IgD-negative memory B cell (primary cell): ENCODE measurements around the gene MED20. TPM values are rescaled to one million over a fixed set of nuclear protein-coding genes. Genes with fewer than 3 reads are reported as not detected.
A peak's percentile ranks its signal among the peaks of the same experiment; 100 is the strongest.

Source experiments
- H3K27ac Mint-ChIP-seq, 3 donors: one replicate each; pipeline ENCODE4 v1.8.0; 2020 to 2022; ENCODE audit warnings: mild to moderate bottlenecking in 3 of 3, mixed read lengths in 3 of 3, moderate library complexity in 1 of 3
- H3K27me3 Mint-ChIP-seq: one replicate; pipeline ENCODE4 v1.8.0; 2021; ENCODE audit warnings: mixed read lengths
- H3K36me3 Mint-ChIP-seq: one replicate; pipeline ENCODE4 v1.8.0; 2020; ENCODE audit warnings: mild to moderate bottlenecking, mixed read lengths
- H3K4me1 Mint-ChIP-seq, 3 donors: one replicate each; pipeline ENCODE4 v1.8.0; 2020 to 2022; ENCODE audit warnings: mixed read lengths in 3 of 3, mild to moderate bottlenecking in 1 of 3
- H3K4me3 Mint-ChIP-seq, 4 donors: one replicate each; pipeline ENCODE4 v1.8.0; 2020 to 2022; ENCODE audit warnings: mild to moderate bottlenecking in 4 of 4, mixed read lengths in 4 of 4, moderate library complexity in 3 of 4
- H3K9me3 Mint-ChIP-seq, 3 donors: one replicate each; pipeline ENCODE4 v1.8.0; 2020 to 2021; ENCODE audit warnings: mixed read lengths in 3 of 3, mild to moderate bottlenecking in 1 of 3
- polyA plus RNA-seq: library from polyadenylated mRNA; unstranded; fragments of 300-500 nt; fragmentation: Illumina TruSeq; gene quantifications from one replicate; pipeline ENCODE4 v1.2.3, GENCODE V29; 2021

Gene MED20
- polyA plus RNA-seq, 1 donor from 2014 or later: 9.8 TPM

DNA sequence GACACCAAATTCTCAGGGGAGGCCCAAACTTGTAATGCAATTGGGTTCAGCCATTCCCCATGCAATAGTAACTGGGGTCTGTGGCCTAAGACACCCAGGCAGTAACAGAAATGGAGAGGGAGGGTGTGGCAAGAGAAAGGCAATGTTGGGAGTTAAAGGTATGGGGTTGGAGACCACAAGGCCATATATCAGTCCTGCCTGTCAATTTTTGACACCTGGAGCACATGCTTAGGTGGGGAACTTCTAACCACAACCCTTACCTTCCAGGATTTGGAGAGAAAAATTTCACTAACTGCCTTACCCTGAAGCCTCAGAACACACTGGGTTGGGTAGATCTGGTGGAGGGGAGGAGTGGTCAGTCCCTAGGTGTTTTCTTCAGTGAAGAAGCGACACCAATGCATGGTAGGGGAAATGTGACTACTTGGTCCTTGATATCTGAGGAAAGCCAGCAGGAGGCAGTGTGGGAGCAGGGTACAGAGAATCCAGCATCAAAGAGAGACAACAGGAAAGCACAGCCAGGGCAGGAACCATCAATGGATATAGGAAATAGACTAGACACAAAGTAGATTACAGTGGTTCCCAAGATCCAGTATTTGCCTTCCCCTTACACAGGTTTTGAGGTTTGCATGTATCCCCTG is 18.9 kb downstream of the MED20 start:
- Mint-ChIP-seq H3K9me3 (no peaks in the 10 kb centered on the region), H3K4me1 (peaks cover 0 to 2% (median 0%) of the 10 kb centered on the region in 3 donors), H3K27ac (no peak overlapping the region), H3K4me3 (no peak overlapping the region), H3K27me3 (no peaks in the 10 kb centered on the region), H3K36me3 (peaks cover 4% of the 10 kb centered on the region)

DNA sequence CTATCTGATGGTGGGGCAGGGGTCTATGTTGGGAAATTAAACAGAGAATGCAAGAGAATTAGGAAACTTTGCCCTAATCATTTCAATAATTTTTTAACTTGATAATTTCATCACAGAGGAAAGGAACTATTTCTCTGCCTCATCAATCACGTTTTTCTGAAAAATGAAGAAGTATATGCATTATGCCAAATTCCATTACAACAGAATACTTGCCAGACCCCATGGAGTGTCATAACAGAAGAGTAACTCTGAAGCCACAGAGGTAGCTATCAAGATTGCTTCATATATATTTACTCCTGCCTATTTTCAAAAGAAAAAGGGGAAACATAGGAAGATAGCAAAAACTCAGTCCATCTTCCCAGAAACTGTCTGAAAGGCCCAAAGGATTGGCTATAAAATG is 20.1 kb downstream of the MED20 start:
- H3K27me3 Mint-ChIP-seq: no peaks in the 10 kb centered on the region
- H3K4me1 Mint-ChIP-seq: peaks cover 5 to 7% (median 6%) of the 10 kb centered on the region in 3 donors
- peaks cover 4% of the 10 kb centered on the region for H3K36me3 Mint-ChIP-seq
- no peak overlapping the region for H3K27ac Mint-ChIP-seq
- H3K4me3 Mint-ChIP-seq: peak overlapping the region in 1 of 4 donors; percentile 26
- H3K9me3 Mint-ChIP-seq: no peaks in the 10 kb centered on the region

DNA sequence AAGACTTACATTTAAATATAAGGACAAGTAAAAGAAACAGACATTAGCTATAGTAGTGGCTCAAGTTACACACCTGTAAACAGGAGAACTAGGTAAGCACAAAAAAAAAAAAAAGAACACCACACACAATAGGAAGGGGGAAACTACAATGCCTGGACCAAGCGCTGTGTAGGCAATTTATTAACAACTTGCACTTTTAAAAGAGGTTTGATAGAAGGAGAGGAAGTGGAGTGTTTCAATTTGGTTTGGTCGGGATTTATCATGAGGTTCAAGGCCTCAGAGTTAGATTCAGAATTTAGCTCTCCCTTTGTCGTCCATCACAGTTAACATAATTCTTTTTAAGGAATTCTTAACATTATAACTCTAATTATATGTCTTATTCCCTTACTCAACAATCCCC is 24.7 kb downstream of the MED20 start:
- Mint-ChIP-seq H3K4me1 (peaks cover 8 to 11% (median 8%) of the 10 kb centered on the region in 3 donors), H3K27ac (peak overlapping the region in 2 of 3 donors; percentile 93 to 98), H3K36me3 (no peaks in the 10 kb centered on the region), H3K4me3 (no peak overlapping the region), H3K9me3 (no peaks in the 10 kb centered on the region), H3K27me3 (no peaks in the 10 kb centered on the region)

DNA sequence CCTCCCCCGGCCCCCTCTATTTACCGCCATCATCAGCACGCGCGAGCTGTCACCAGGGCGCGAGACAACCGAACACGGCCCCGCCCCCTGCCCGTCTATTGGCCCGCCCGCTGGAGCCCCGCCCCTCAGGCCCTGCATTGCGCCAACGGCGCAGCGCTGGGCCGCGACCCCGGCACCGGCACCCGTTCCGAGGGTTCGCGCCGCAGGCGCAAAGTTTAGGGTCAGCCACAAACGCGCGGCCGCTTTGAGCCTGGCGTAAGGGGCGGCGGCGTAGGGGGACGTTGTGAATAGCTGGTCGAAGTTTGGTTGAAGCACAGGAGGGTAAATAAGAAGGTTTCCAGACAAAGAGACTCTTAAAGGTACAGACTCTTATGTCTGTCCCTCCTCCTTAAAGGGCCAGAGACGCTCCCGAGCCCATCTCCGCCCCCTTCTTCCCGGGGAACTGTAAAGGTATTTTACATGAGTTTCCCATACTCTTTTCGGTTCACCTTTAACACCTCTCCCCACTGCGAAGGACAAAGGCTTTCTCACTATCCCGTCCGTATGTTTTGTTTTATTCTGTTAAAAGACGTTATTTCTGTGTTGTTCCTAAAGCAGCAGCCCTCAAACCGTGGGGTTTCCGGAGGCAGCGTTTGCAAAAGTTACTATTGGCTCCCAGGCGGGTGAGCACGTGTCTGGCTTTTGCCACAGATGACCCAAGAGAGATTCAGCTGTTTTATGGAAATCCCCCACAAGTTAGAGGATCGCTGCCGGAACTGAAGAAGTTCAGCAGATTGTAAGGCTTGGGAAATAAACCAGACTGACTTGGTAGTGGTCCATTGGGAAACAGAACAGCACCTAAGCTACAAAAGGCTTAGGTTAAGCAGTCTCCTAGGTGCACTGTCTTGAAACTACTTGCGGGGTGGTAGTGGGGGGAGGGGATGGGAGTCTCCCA is 25.4 kb downstream of the MED20 start, which contains the start of gene USP49:
TSS of gene USP49 (minus strand) at position 76 of the 934 bp plus-strand sequence. CDS start 88,392 bp downstream, outside the sequence.
- Mint-ChIP-seq H3K36me3 (no peaks in the 10 kb centered on the region), H3K27ac (peak within 1 kb of the TSS in 2 of 3 donors; percentile 93 to 98), H3K4me1 (peaks cover 8 to 11% (median 8%) of the 10 kb centered on the region in 3 donors), H3K4me3 (no peak within 1 kb of the TSS), H3K9me3 (no peaks in the 10 kb centered on the region), H3K27me3 (no peaks in the 10 kb centered on the region)

DNA sequence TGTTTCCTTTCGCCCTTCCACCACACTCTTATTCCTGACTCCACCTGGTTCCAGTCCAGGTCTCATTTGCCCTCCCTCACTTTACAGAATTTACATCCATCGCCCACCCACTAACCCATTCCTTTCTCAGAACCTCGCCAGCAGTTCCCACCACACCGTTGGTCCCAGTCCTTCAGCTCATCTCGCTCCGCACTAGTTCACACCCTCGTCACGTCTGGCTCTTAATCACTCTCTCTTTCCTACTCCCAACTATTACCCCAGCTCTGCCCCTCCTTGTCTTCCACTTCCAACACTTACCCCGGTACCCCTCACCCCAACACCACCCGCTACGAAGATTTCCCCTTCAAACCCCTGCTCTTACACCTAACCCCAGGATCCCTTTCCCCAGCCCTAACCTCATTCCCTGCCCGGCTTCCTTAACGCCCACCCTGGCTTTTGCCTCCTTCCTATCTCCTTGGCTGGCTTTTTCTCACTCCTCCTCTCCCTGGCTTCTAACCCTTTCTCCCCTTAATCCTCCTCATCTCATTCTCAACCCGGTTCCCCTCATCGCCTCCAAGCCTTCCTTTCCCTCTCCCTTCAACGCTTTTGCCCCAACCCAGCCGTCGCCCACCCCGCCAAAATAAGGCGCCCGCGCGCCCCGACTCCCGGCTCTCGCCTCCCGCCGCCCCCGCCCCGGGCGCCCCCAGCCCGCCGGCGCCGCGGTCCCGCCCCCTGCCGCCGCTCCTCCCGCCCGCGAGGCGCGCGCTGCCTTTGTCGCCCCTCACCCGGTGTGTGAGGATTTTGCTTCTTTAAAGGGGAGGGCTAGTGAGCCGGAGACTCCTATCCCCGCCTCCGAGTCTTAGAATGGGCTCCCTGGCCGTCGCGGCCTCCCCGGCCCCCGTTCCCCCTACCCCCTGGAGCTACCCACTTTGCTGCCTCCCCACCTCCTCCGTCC is 26.3 kb downstream of the MED20 start:
- no peaks in the 10 kb centered on the region for H3K27me3 Mint-ChIP-seq
- H3K4me1 Mint-ChIP-seq: peaks cover 8 to 11% (median 8%) of the 10 kb centered on the region in 3 donors
- H3K9me3 Mint-ChIP-seq: no peaks in the 10 kb centered on the region
- no peak overlapping the region for H3K27ac Mint-ChIP-seq
- no peak overlapping the region for H3K4me3 Mint-ChIP-seq
- H3K36me3 Mint-ChIP-seq: no peaks in the 10 kb centered on the region

DNA sequence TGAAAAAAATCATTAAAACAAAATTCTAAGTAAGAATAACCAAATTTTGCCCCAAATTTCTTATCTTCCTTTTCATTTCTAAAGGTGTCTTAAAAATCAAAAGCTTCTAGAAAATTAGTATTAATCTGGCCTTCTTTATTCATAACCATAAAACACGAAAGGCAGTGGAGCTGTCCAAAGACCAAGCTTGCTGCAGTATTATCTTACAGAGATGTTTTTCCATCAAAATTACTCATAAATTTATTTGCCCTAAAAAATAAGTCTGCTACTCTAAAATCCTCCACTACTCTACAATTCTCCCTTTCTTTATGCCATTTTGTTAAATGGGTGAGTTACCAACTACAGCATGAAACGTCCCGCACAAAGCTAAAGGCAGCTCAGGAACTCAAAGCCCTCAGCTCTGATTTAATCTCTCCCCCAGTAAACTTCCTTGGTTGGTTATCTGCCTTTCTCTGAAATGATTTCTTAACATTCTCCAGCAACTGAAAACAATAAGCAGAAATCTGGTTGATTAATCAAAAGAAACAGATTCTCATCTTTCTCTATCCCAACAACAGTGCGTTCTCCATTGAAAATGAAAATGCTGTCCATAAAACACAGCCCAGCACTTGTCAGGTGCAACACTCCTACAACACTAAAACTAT is 27.9 kb downstream of the MED20 start:
- no peaks in the 10 kb centered on the region for H3K27me3 Mint-ChIP-seq
- no peak overlapping the region for H3K27ac Mint-ChIP-seq
- H3K36me3 Mint-ChIP-seq: no peaks in the 10 kb centered on the region
- H3K4me3 Mint-ChIP-seq: no peak overlapping the region
- H3K9me3 Mint-ChIP-seq: no peaks in the 10 kb centered on the region
- peaks cover 8 to 11% (median 8%) of the 10 kb centered on the region in 3 donors for H3K4me1 Mint-ChIP-seq

DNA sequence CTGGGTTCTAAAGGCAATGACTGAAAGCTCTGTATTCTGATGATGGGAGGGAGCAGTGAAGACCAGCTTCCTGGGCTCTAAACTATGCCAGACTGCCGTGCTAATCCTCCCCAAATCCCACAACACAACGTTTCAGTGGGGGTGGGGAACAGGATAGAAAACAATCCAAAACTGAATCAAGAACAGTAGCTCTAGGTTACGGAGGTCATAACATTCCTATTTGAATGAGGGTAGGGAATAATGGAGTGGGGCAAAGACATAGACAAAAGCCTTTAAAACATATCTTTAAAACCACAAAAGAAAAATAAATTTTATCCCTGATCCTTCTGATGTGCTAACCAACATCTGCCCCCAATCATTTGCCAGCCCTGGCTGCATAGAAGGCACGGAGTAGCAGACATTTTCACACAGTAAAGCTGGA is 33.6 kb downstream of the MED20 start:
- Mint-ChIP-seq H3K9me3 (no peaks in the 10 kb centered on the region), H3K4me3 (no peak overlapping the region), H3K36me3 (no peaks in the 10 kb centered on the region), H3K27me3 (no peaks in the 10 kb centered on the region), H3K4me1 (peaks cover 0 to 2% (median 0%) of the 10 kb centered on the region in 3 donors), H3K27ac (no peak overlapping the region)

DNA sequence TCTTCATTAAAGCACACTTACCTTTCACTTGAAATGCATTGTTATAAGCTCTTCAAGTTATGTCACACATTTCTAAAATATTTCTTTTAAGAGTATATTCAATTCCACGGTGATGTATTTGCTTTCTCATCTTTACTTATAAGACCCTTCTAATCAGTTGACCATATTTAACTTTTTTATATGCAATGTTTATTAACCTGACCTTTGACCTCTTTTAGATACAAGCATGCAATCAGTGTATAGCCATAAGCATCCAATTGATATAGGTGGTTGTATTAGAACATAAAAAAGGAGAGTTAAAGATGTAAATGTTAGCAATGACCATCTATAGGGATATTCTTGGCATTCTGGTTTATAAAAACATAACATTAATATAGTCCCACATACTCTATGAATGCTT is 35.0 kb downstream of the MED20 start:
- Mint-ChIP-seq H3K4me3 (no peak overlapping the region), H3K4me1 (peaks cover 0 to 2% (median 0%) of the 10 kb centered on the region in 3 donors), H3K9me3 (no peaks in the 10 kb centered on the region), H3K36me3 (no peaks in the 10 kb centered on the region), H3K27me3 (no peaks in the 10 kb centered on the region), H3K27ac (no peak overlapping the region)

DNA sequence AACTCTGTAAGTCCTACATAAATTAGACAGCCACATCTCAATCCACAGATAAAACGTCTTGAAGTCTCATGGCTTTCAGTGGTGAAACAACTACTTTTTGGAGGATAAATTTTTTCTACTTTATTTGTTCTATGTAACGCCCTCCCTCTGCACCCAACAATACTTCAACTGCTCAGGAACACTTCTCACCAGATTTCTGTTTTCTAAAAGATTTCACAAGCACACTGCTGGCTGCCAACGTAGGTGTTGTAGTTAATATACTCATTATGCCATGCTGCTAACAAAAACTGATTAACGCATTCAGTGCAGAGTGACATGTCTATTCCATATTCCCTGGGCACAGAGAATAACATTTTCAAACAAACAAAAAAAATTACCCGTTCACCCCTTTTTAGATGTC is 36.0 kb downstream of the MED20 start:
- Mint-ChIP-seq H3K27me3 (no peaks in the 10 kb centered on the region), H3K9me3 (no peaks in the 10 kb centered on the region), H3K4me3 (no peak overlapping the region), H3K4me1 (peaks cover 0 to 2% (median 0%) of the 10 kb centered on the region in 3 donors), H3K36me3 (no peaks in the 10 kb centered on the region), H3K27ac (no peak overlapping the region)

DNA sequence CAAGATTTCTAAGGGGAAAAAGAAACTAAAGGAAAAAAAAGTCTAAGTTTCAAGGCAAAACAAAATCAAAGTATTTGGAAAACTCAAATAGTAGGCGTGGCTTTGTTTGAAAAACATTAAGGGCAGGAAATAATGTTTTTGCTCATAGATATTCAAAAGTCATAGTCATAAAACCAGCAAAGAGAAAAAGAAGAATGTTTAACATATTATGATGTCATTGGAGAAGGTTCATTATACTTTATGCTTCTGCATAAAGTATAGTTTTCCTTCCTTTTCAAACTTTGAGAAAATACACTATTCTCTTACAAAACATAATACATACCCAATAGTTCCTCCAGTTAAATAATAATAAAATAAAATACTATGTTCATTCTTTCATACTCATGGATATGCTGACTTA is 39.4 kb downstream of the MED20 start:
- no peaks in the 10 kb centered on the region for H3K4me1 Mint-ChIP-seq
- no peak overlapping the region for H3K4me3 Mint-ChIP-seq
- no peaks in the 10 kb centered on the region for H3K9me3 Mint-ChIP-seq
- no peak overlapping the region for H3K27ac Mint-ChIP-seq
- peaks cover 2% of the 10 kb centered on the region for H3K36me3 Mint-ChIP-seq
- no peaks in the 10 kb centered on the region for H3K27me3 Mint-ChIP-seq

DNA sequence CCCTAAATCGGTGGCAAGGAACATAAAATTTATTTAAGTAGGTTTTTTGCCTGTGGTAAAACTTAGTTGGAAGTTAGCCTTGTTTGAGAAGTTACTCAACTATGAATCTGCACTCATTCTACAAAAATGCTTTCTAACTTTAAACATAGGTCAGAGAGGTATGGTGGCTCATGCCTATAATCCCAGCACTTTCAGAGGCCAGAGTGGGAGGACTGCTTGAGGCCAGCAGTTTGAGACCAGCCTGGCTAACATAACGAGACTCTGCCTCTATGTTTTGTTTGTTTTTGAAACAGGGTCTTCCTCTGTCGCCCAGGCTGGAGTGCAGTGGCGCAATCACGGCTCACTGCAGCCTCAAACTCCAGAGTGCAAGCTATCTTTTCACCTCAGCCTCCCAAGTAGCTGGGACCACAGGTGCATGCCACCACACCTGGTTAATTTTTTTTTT is 42.0 kb downstream of the MED20 start:
- peaks cover 2% of the 10 kb centered on the region for H3K36me3 Mint-ChIP-seq
- H3K27me3 Mint-ChIP-seq: no peaks in the 10 kb centered on the region
- H3K9me3 Mint-ChIP-seq: no peaks in the 10 kb centered on the region
- peaks cover 0 to 1% (median 0%) of the 10 kb centered on the region in 3 donors for H3K4me1 Mint-ChIP-seq
- no peak overlapping the region for H3K27ac Mint-ChIP-seq
- no peak overlapping the region for H3K4me3 Mint-ChIP-seq

DNA sequence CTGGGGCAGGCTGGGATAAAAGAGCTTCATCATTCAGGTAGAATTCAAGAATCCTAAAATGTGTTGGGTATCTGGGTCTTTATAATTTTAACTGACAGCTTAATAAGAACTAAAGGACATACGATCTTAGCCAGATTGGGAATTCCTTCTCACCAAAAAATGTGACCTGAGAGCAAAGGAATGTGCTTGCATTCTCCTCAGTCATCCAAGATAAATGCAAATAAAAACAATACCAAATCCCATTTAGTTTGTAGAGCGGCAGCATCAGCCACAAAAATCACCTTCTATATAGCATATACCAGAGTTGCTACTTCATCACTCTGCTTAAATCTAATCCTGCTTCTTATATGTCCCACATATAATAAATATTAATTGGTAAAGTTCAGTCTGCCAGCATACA is 42.7 kb downstream of the MED20 start:
- Mint-ChIP-seq H3K4me1 (peaks cover 0 to 1% (median 0%) of the 10 kb centered on the region in 3 donors), H3K27ac (no peak overlapping the region), H3K27me3 (no peaks in the 10 kb centered on the region), H3K9me3 (no peaks in the 10 kb centered on the region), H3K36me3 (peaks cover 2% of the 10 kb centered on the region), H3K4me3 (no peak overlapping the region)

DNA sequence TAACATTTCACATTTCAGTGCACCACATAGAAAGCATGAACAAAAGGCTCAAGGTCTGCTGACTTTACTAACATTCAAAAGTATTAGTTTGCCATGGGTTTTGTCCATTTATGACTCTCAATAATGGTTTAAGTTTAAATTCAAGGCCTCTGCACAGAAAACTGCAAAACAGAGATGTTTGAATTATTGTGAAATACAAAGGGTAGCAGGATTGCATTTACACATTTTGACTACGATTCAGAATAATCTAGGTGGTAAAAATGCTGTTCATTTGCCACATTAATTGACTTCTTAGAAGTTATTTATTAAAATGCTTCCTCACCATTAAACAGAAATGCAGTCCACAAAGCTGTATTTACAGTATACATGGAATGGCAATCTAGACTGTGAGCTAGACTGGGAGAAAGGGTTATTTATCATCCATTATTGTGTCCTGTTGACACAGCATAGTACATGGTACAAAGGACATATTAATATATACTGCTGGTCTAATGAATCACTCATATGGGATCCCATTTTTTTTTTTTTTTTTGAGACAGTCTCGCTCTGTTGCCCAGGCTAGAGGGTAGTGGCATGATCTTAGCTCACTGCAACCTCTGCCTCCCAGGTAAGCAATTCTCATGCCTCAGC is 43.8 kb downstream of the MED20 start:
- Mint-ChIP-seq H3K27ac (no peak overlapping the region), H3K9me3 (no peaks in the 10 kb centered on the region)

DNA sequence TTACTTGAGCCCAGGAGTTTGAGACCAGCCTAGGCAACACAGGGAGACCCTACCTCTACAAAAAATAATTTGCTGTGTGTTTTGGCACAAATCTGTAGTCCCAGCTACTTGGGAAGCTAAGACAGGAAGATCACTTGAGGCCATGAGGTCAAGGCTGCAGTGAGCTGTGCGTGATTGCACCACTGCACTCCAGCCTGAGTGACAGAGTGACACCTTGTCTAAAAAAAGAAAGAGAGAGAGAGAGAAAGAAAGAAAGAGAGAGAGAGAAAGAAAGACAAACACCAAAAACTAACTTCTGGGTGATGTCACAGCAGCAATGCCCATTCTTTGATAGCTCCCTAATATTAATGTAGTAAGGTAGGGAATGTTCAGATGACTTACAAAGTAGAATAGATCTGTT is 46.2 kb downstream of the MED20 start:
- H3K36me3 Mint-ChIP-seq: peaks cover 5% of the 10 kb centered on the region
- H3K9me3 Mint-ChIP-seq: no peaks in the 10 kb centered on the region
- H3K27me3 Mint-ChIP-seq: no peaks in the 10 kb centered on the region
- H3K4me3 Mint-ChIP-seq: no peak overlapping the region
- H3K4me1 Mint-ChIP-seq: peaks cover 8 to 14% (median 11%) of the 10 kb centered on the region in 3 donors
- H3K27ac Mint-ChIP-seq: peak overlapping the region in 1 of 3 donors; percentile 87

More for the DNA sequence above, 43.8 kb downstream of the MED20 start:
- Mint-ChIP-seq H3K27me3 (no peaks in the 10 kb centered on the region), H3K36me3 (peaks cover 2% of the 10 kb centered on the region), H3K4me1 (peaks cover 0 to 4% (median 3%) of the 10 kb centered on the region in 3 donors), H3K4me3 (no peak overlapping the region)
